ENCODE data around the gene TMC5. TPM values are rescaled to one million over a fixed set of nuclear protein-coding genes. Genes with fewer than 3 reads are reported as not detected.

The TMC5 gene
- total and polyA plus RNA-seq, 2 of the 4 experiments (the other 2 are of a cell fraction), result not detected

DNA sequence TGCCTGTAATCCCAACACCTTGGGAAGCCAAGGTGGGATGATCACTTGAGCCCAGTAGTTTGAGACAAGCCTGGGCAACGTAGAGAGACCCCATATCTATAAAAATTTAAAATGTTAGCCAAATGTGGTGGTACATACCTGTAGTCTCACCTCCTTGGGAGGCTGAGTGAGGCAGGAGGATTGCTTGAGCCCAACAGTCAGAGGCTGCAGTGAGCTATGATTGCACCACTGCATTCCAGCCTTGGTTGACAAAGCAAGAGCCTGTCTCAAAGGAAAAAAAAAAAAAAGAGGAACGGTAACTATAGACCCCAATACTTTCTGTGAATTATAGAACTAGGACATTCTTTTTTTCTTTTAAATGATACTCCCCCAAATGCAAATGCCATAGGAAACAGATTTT lies 1.8 kb upstream of the TMC5 start:
- H2AK9ac ChIP-seq (replicated peaks; ENCODE audit: low read depth, low read length, poor library complexity), result no peak overlapping the region
- TF ChIP-seq RFX5 (IDR thresholded peaks at IDR 0.05; ENCODE audit: low read depth, low read length), result no peak
- TF ChIP-seq MXI1 (IDR thresholded peaks at IDR 0.05; ENCODE audit: borderline replicate concordance, low read depth, low read length), result no peak
- no peak for TF ChIP-seq RAD21 (IDR thresholded peaks at IDR 0.05; ENCODE audit: low read length)
- no peak for TF ChIP-seq MAZ (IDR thresholded peaks at IDR 0.05; ENCODE audit: borderline replicate concordance, low read depth, low read length)
- TF ChIP-seq POLR2A (IDR thresholded peaks at IDR 0.05; ENCODE audit: low read depth, low read length), result no peak
- no peak for TF ChIP-seq MAFK (IDR thresholded peaks at IDR 0.05; ENCODE audit: low read depth, low read length)
- no peak for TF ChIP-seq BHLHE40 (IDR thresholded peaks at IDR 0.05; ENCODE audit: low read depth, low read length)
- TF ChIP-seq, protein P1, sequence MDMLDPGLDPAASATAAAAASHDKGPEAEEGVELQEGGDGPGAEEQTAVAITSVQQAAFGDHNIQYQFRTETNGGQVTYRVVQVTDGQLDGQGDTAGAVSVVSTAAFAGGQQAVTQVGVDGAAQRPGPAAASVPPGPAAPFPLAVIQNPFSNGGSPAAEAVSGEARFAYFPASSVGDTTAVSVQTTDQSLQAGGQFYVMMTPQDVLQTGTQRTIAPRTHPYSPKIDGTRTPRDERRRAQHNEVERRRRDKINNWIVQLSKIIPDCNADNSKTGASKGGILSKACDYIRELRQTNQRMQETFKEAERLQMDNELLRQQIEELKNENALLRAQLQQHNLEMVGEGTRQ (IDR thresholded peaks at IDR 0.05; ENCODE audit: low read depth, low read length), result no peak
- no peak for TF ChIP-seq CEBPB (IDR thresholded peaks at IDR 0.05; ENCODE audit: low read depth, low read length)
- no peak for TF ChIP-seq RCOR1 (IDR thresholded peaks at IDR 0.05; ENCODE audit: insufficient replicate concordance, low read length)
- TF ChIP-seq, protein P2, sequence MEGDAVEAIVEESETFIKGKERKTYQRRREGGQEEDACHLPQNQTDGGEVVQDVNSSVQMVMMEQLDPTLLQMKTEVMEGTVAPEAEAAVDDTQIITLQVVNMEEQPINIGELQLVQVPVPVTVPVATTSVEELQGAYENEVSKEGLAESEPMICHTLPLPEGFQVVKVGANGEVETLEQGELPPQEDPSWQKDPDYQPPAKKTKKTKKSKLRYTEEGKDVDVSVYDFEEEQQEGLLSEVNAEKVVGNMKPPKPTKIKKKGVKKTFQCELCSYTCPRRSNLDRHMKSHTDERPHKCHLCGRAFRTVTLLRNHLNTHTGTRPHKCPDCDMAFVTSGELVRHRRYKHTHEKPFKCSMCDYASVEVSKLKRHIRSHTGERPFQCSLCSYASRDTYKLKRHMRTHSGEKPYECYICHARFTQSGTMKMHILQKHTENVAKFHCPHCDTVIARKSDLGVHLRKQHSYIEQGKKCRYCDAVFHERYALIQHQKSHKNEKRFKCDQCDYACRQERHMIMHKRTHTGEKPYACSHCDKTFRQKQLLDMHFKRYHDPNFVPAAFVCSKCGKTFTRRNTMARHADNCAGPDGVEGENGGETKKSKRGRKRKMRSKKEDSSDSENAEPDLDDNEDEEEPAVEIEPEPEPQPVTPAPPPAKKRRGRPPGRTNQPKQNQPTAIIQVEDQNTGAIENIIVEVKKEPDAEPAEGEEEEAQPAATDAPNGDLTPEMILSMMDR (conservative IDR thresholded peaks at IDR 0.05; ENCODE audit: low read depth, low read length), result no peak
- TF ChIP-seq CHD1 (IDR thresholded peaks at IDR 0.05; ENCODE audit: low read depth, low read length), result no peak
- no peak for TF ChIP-seq SMC3 (IDR thresholded peaks at IDR 0.05; ENCODE audit: low read depth, low read length)
- TF ChIP-seq FOS (IDR thresholded peaks at IDR 0.05; ENCODE audit: low read depth, low read length), result no peak
- no peak for TF ChIP-seq NFE2L2 (IDR thresholded peaks at IDR 0.05; ENCODE audit: low read depth, low read length)
- TF ChIP-seq, protein P3, sequence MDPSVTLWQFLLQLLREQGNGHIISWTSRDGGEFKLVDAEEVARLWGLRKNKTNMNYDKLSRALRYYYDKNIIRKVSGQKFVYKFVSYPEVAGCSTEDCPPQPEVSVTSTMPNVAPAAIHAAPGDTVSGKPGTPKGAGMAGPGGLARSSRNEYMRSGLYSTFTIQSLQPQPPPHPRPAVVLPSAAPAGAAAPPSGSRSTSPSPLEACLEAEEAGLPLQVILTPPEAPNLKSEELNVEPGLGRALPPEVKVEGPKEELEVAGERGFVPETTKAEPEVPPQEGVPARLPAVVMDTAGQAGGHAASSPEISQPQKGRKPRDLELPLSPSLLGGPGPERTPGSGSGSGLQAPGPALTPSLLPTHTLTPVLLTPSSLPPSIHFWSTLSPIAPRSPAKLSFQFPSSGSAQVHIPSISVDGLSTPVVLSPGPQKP (IDR thresholded peaks at IDR 0.05; ENCODE audit: borderline replicate concordance, low read depth, low read length), result no peak
- H3K14ac ChIP-seq (replicated peaks; ENCODE audit: low read depth, low read length), result no peak overlapping the region
- H4K91ac ChIP-seq (ENCODE audit: insufficient read depth, low read depth, low read length), result no peak overlapping the region
- no peak overlapping the region for H2AFZ ChIP-seq (replicated peaks; ENCODE audit: low read length, poor library complexity)
- H3K27ac ChIP-seq (ENCODE audit: insufficient read depth, low read length), result no peak overlapping the region
- no peak overlapping the region for H2BK5ac ChIP-seq (ENCODE audit: low read depth, low read length, poor library complexity, severe bottlenecking)
- H2AK5ac ChIP-seq (ENCODE audit: low read depth, low read length), result no peak overlapping the region
- no peak overlapping the region for H3K9ac ChIP-seq (ENCODE audit: low read depth, low read length)
- no peak overlapping the region for H3K4ac ChIP-seq (ENCODE audit: low read depth, low read length)
- no peak overlapping the region for H3K56ac ChIP-seq (ENCODE audit: extremely low read depth, insufficient read depth, low read length)
- H3K9me1 ChIP-seq (ENCODE audit: insufficient read depth, low read length), result no peaks in the 10 kb centered on the region
- no peaks in the 10 kb centered on the region for H3K36me3 ChIP-seq (ENCODE audit: control insufficient read depth, insufficient read depth, low read length)
- H4K20me1 ChIP-seq (ENCODE audit: insufficient read depth, low read length), result no peaks in the 10 kb centered on the region
- H2BK20ac ChIP-seq (ENCODE audit: low read depth, low read length), result no peak overlapping the region
- H3K27me3 ChIP-seq (ENCODE audit: control insufficient read depth, insufficient read depth, low read length), result peaks cover 5% of the 10 kb centered on the region
- no peak overlapping the region for H2BK120ac ChIP-seq (ENCODE audit: low read depth, low read length)
- H2BK15ac ChIP-seq (ENCODE audit: low read depth, low read length), result no peak overlapping the region
- H3K9me3 ChIP-seq (ENCODE audit: control insufficient read depth, insufficient read depth, low read length), result no peaks in the 10 kb centered on the region
- ChIA-PET POLR2A (ENCODE audit: unreplicated experiment) (interaction anchor here (0.5 kb wide), 1 partner anchor 22 kb away, joined by 8 read pairs; no protein-coding TSS in a partner anchor), CTCF (no interaction called here)
- H3K23ac ChIP-seq (ENCODE audit: low read depth, low read length), result no peak overlapping the region
- no peak overlapping the region for H3K18ac ChIP-seq (ENCODE audit: low read depth, low read length)
- H3K4me3 ChIP-seq (ENCODE audit: insufficient read depth, low read depth, low read length), result no peak overlapping the region
- no peaks in the 10 kb centered on the region for H3K79me1 ChIP-seq (ENCODE audit: low read depth in 1 of 2, low read length in 2 of 2)
- BruUV-seq (replicated peaks), result no TSS peak
- ATAC-seq (ENCODE audit: low read depth), result no peak
- intact Hi-C loops (cut with micrococcal nuclease), result no loop called here
- H4K5ac ChIP-seq (ENCODE audit: low read depth, low read length), result no peak overlapping the region
- H4K8ac ChIP-seq (ENCODE audit: low read depth in 2 of 2, low read length in 2 of 2), result no peak overlapping the region
- no peak overlapping the region for H3K4me2 ChIP-seq (ENCODE audit: low read depth, low read length)
- in situ Hi-C loops (cut with MboI; ENCODE audit: low sequenced_read_pairs), result no loop called here
- dilution Hi-C loops (cut with HindIII; ENCODE audit: low sequenced_read_pairs, unreplicated experiment), result no loop called here
- no peak for DNase-seq
- WGBS, 2 experiments (ENCODE audit: extremely low coverage in 2 of 2, insufficient read length in 1 of 2), result no CpG with 5 or more reads among the region's 2 CpGs
- H3K4me1 ChIP-seq (ENCODE audit: control insufficient read depth, insufficient read depth, low read length), result no peaks in the 10 kb centered on the region

All from IMR-90 (cell line).